Measurements from ENCODE around the gene TMPRSS6. TPM values are rescaled to one million over a fixed set of nuclear protein-coding genes. Genes with fewer than 3 reads are reported as not detected.

The TMPRSS6 gene
- total RNA-seq, 1 donor from 2014 or later, result 0.53 TPM

GRCh38 chr22:37079668-37080171, 29.8 kb downstream of the TMPRSS6 start:
- no peaks in the 10 kb centered on the region for H3K9me3 ChIP-seq
- DNase-seq, result peak; percentile 58
- no peak overlapping the region for H3K27ac ChIP-seq
- no peak overlapping the region for H3K4me3 ChIP-seq
- peaks cover 22% of the 10 kb centered on the region for H3K27me3 ChIP-seq (ENCODE audit: low read depth)
- ATAC-seq, result peak; percentile 43 to 72
- H3K4me1 ChIP-seq, result peaks cover 12% of the 10 kb centered on the region
- TF ChIP-seq, protein P1, sequence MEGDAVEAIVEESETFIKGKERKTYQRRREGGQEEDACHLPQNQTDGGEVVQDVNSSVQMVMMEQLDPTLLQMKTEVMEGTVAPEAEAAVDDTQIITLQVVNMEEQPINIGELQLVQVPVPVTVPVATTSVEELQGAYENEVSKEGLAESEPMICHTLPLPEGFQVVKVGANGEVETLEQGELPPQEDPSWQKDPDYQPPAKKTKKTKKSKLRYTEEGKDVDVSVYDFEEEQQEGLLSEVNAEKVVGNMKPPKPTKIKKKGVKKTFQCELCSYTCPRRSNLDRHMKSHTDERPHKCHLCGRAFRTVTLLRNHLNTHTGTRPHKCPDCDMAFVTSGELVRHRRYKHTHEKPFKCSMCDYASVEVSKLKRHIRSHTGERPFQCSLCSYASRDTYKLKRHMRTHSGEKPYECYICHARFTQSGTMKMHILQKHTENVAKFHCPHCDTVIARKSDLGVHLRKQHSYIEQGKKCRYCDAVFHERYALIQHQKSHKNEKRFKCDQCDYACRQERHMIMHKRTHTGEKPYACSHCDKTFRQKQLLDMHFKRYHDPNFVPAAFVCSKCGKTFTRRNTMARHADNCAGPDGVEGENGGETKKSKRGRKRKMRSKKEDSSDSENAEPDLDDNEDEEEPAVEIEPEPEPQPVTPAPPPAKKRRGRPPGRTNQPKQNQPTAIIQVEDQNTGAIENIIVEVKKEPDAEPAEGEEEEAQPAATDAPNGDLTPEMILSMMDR (IDR thresholded peaks at IDR 0.05), result no peak
- no peaks in the 10 kb centered on the region for H3K36me3 ChIP-seq
- intact Hi-C loops (cut with DNase I), result no loop called here

GRCh38 chr22:37079158-37079557, 30.4 kb downstream of the TMPRSS6 start:
- intact Hi-C loops (cut with DNase I), result no loop called here
- no peak for ATAC-seq
- H3K27ac ChIP-seq, result no peak overlapping the region

DNA sequence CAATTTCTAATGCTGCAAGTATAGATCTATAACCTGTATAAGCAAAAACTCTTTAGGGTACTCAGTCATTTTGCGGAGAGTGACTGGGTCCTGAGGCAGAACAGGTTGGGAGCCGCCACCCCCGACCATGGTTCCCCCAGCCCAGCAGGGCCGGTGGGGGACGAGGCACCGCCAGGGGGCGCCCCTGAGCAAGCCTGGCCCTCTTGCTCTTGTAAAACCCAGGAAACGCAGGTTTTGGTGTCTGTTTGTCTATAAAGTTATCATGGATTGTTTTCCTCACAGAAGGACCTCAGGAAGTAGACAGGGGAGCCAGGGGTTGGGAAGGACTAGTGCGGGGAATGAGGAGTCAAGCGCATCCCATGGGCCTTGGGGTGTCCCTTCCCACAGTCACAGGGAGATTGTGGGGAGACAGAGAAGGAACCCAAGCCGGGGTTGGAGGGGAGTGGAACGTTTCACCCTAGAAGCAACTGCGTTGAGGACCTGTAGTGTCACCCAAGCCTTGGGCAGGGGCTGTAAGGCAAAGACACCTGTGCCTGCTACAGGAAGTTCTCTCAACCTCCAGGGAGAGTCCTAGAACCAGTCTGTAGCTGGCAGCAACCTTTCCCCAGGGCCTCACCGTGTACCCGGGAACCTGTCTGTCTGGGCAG, 31.6 kb downstream of the TMPRSS6 start:
- Histone ChIP-seq H3K27me3 (ENCODE audit: low read depth) (peaks cover 22% of the 10 kb centered on the region), H3K27ac (no peak overlapping the region), H3K4me1 (peaks cover 12% of the 10 kb centered on the region), H3K9me3 (no peaks in the 10 kb centered on the region), H3K4me3 (no peak overlapping the region), H3K36me3 (no peaks in the 10 kb centered on the region)
- peak; percentile 60 to 72 for ATAC-seq
- intact Hi-C loops (cut with DNase I), result no loop called here
- peak; percentile 76 for DNase-seq
- TF ChIP-seq, protein P1 (IDR thresholded peaks at IDR 0.05), result peak; percentile 98

More at GRCh38 chr22:37079158-37079557, 30.4 kb downstream of the TMPRSS6 start:
- no peaks in the 10 kb centered on the region for H3K9me3 ChIP-seq
- TF ChIP-seq, protein P1 (IDR thresholded peaks at IDR 0.05), result no peak
- H3K27me3 ChIP-seq (ENCODE audit: low read depth), result peaks cover 22% of the 10 kb centered on the region
- H3K36me3 ChIP-seq, result no peaks in the 10 kb centered on the region
- DNase-seq, result no peak
- H3K4me3 ChIP-seq, result no peak overlapping the region
- peaks cover 12% of the 10 kb centered on the region for H3K4me1 ChIP-seq

GRCh38 chr22:37075822-37076433, 33.6 kb downstream of the TMPRSS6 start:
- TF ChIP-seq, protein P1 (IDR thresholded peaks at IDR 0.05), result no peak
- peaks cover 12% of the 10 kb centered on the region for H3K4me1 ChIP-seq
- H3K36me3 ChIP-seq, result no peaks in the 10 kb centered on the region
- DNase-seq, result no peak
- no peaks in the 10 kb centered on the region for H3K9me3 ChIP-seq
- no peak overlapping the region for H3K27ac ChIP-seq
- H3K4me3 ChIP-seq, result no peak overlapping the region
- peaks cover 22% of the 10 kb centered on the region for H3K27me3 ChIP-seq (ENCODE audit: low read depth)
- intact Hi-C loops (cut with DNase I), result no loop called here
- ATAC-seq, result no peak

DNA sequence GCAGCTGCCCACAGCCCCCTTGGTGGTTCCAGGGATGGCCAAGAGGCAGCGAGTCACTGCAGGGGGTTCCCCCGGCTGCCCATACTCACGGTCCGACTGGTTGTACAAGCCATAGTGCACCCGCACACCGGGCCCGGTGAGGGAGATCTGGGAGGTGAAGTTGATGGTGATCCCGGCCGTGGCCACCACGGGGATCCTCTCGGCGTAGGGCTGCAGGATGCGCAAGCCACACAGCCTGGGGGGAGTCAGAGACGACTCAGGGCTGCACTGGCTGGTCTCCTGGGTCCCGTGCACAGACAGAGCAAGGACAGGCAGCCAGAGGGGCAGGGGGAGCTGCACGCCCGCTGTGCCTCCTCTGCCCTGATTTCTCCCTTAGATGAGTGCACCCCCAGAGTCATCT, 34.5 kb downstream of the TMPRSS6 start:
- Histone ChIP-seq H3K27ac (no peak overlapping the region), H3K4me1 (peaks cover 11% of the 10 kb centered on the region), H3K4me3 (no peak overlapping the region), H3K27me3 (ENCODE audit: low read depth) (peaks cover 26% of the 10 kb centered on the region), H3K9me3 (no peaks in the 10 kb centered on the region), H3K36me3 (no peaks in the 10 kb centered on the region)
- TF ChIP-seq, protein P1 (IDR thresholded peaks at IDR 0.05), result no peak
- DNase-seq (no peak), ATAC-seq (no peak)
- intact Hi-C loops (cut with DNase I), result no loop called here
